ENCODE results near the gene ANKIB1.
"Not testable (repeated sequence)": the region's sequence is repeated elsewhere in the genome, so short reads cannot be mapped to it uniquely, and the experiment has no call there.

The ANKIB1 gene

DNA sequence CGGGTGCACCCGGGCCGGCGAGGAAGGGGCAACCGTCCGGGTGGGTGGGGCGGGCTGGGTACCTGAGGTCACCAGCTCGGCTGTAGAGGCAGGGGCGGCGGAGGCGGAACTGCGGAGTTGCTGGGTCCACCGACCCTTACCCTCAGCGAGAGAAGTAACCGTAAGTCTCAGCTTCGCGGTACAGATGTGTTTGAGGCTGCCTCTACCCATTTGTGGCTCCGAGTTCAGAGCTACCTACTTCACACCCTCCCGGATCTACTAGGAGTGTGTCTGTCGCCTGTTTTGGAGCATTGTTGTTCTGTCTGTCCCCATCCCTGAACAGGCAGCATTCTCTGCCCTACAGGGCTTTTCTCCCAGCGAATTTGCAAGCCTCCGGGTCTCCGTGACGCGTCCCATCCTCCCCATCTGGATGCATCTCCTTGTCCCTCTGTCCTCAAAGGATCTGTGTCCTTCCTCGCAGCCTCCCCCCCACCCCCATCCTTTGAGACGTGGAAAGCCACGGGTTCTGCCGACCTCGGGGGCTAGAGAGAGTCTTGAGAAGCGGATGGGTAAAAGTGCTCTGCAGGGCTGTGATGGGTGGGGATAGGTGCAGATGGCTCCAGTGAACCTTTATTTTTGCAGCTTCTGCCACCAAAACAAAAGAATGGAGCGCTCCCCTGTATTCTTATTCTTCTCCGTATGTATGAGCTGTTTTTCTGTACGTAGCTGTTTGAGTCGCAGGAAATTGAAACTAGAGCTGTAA is 757 bp downstream of the ANKIB1 start:
- Histone ChIP-seq H3K4me1 (ENCODE audit: insufficient read depth, low read length) (peaks cover 23% of the 10 kb centered on the region), H3K4me3 (ENCODE audit: low read length) (peak overlapping the region; percentile 87), H3K27ac (ENCODE audit: low read depth, low read length) (peak overlapping the region; percentile 93; the same call in 1 of the 2 replicates), H3K27me3 (ENCODE audit: insufficient read depth, low read length) (no peaks in the 10 kb centered on the region), H3K36me3 (ENCODE audit: insufficient read depth, low read length) (peaks cover 10% of the 10 kb centered on the region), H3K9ac (ENCODE audit: low read depth, low read length) (peak overlapping the region; percentile 91), H3K9me3 (ENCODE audit: insufficient read depth, low read depth, low read length) (no peaks in the 10 kb centered on the region)
- 1% methylated on average over 35 of the region's 35 CpGs for WGBS

DNA sequence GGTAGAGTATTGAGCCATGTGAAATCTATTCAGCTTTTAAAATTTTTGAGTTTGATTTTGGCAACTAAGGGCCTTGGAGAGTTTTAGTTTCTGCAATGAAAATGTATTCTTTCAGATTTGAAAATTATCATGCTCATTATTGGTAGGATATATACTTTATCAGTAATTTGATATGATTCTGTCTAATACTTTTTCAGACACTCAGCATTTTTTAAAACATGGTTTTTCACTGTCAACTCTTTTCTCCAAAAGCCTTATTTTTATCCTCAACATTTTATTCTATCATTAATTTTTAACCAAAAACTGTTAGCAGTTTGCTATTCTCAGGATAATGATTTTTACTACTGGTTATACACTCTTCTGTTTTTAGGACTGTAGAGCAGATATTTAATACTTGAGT is 4.8 kb downstream of the ANKIB1 start:
- H3K27ac ChIP-seq (ENCODE audit: low read depth, low read length) = no peak overlapping the region
- no peak overlapping the region for H3K9ac ChIP-seq (ENCODE audit: low read depth, low read length)
- no peaks in the 10 kb centered on the region for H3K36me3 ChIP-seq (ENCODE audit: insufficient read depth, low read length)
- peaks cover 4% of the 10 kb centered on the region; the same call in 1 of the 2 replicates for H3K9me3 ChIP-seq (ENCODE audit: insufficient read depth, low read depth, low read length)
- H3K27me3 ChIP-seq (ENCODE audit: insufficient read depth, low read length) = no peaks in the 10 kb centered on the region
- H3K4me3 ChIP-seq (ENCODE audit: low read length) = no peak overlapping the region
- peaks cover 13% of the 10 kb centered on the region; the same call in 1 of the 2 replicates for H3K4me1 ChIP-seq (ENCODE audit: insufficient read depth, low read length)

DNA sequence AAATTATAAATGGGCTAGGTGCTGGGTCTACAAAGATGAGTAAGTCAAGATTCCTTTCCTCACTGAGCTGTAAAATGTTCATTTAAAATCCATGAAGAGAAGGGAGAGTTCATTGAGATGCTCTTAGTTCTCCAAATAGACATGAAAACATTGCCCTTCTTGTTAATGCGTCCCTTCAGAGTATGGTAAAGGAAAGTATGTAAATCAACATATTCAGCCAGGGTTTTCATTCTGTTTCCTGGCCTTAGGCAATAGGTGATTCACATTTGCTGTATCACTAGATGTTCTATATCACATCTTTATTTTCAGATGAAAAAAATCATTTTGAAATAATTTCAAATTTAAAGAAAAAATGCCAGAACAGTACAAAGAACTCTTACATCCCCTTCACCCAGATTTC is 5.4 kb downstream of the ANKIB1 start:
- Histone ChIP-seq H3K4me1 (ENCODE audit: insufficient read depth, low read length) (peaks cover 13% of the 10 kb centered on the region; the same call in 1 of the 2 replicates), H3K27ac (ENCODE audit: low read depth, low read length) (no peak overlapping the region), H3K9me3 (ENCODE audit: insufficient read depth, low read depth, low read length) (peaks cover 4% of the 10 kb centered on the region; the same call in 1 of the 2 replicates), H3K27me3 (ENCODE audit: insufficient read depth, low read length) (no peaks in the 10 kb centered on the region), H3K9ac (ENCODE audit: low read depth, low read length) (no peak overlapping the region), H3K36me3 (ENCODE audit: insufficient read depth, low read length) (no peaks in the 10 kb centered on the region), H3K4me3 (ENCODE audit: low read length) (no peak overlapping the region)
- 100% methylated on average over 1 of the region's 1 CpG for WGBS

GRCh38 chr7:92253251-92253650 is 7.5 kb downstream of the ANKIB1 start:
- 87% methylated on average over 1 of the region's 1 CpG for WGBS
- H3K9ac ChIP-seq (ENCODE audit: low read depth, low read length) = no peak overlapping the region
- H3K27me3 ChIP-seq (ENCODE audit: insufficient read depth, low read length) = no peaks in the 10 kb centered on the region
- H3K36me3 ChIP-seq (ENCODE audit: insufficient read depth, low read length) = no peaks in the 10 kb centered on the region
- no peak overlapping the region for H3K4me3 ChIP-seq (ENCODE audit: low read length)
- H3K4me1 ChIP-seq (ENCODE audit: insufficient read depth, low read length) = no peaks in the 10 kb centered on the region
- H3K9me3 ChIP-seq (ENCODE audit: insufficient read depth, low read depth, low read length) = peaks cover 4% of the 10 kb centered on the region; the same call in 1 of the 2 replicates
- no peak overlapping the region for H3K27ac ChIP-seq (ENCODE audit: low read depth, low read length)

GRCh38 chr7:92254800-92255199 is 9.0 kb downstream of the ANKIB1 start:
- H3K27me3 ChIP-seq (ENCODE audit: insufficient read depth, low read length); H3K4me3 ChIP-seq (ENCODE audit: low read length); H3K4me1 ChIP-seq (ENCODE audit: insufficient read depth, low read length); H3K9ac ChIP-seq (ENCODE audit: low read depth, low read length); H3K27ac ChIP-seq (ENCODE audit: low read depth, low read length); H3K36me3 ChIP-seq (ENCODE audit: insufficient read depth, low read length); H3K9me3 ChIP-seq (ENCODE audit: insufficient read depth, low read depth, low read length): not testable (repeated sequence)
- WGBS = 90% methylated on average over 1 of the region's 1 CpG

DNA sequence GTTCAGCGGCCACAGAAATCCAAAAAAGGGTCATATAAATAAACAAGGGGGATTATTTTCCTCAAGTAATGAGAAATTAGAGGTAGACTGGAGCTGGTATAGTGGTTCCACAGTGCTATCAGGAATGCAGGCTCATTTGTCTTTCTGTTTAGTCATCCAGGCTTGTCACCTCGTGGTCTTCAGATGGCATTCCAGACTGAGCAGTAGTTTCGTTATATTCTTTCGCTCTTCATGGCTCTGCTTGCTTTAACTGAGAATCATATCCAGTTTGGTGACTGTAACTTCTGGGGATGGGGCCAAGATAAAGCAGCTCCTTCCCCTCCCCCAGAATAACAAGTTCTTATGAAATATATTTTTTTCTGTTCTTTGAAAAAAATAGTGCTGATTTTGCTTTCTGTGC is 9.5 kb downstream of the ANKIB1 start:
- H3K4me1 ChIP-seq (ENCODE audit: insufficient read depth, low read length) = no peaks in the 10 kb centered on the region
- WGBS = 90% methylated on average over 4 of the region's 4 CpGs
- H3K27ac ChIP-seq (ENCODE audit: low read depth, low read length) = no peak overlapping the region
- no peaks in the 10 kb centered on the region for H3K27me3 ChIP-seq (ENCODE audit: insufficient read depth, low read length)
- peaks cover 4% of the 10 kb centered on the region; the same call in 1 of the 2 replicates for H3K9me3 ChIP-seq (ENCODE audit: insufficient read depth, low read depth, low read length)
- no peak overlapping the region for H3K4me3 ChIP-seq (ENCODE audit: low read length)
- no peaks in the 10 kb centered on the region for H3K36me3 ChIP-seq (ENCODE audit: insufficient read depth, low read length)
- H3K9ac ChIP-seq (ENCODE audit: low read depth, low read length) = no peak overlapping the region

GRCh38 chr7:92259062-92259461 is 13.3 kb downstream of the ANKIB1 start:
- Histone ChIP-seq H3K9me3 (ENCODE audit: insufficient read depth, low read depth, low read length) (peaks cover 4% of the 10 kb centered on the region; the same call in 1 of the 2 replicates), H3K4me1 (ENCODE audit: insufficient read depth, low read length) (no peaks in the 10 kb centered on the region), H3K9ac (ENCODE audit: low read depth, low read length) (no peak overlapping the region), H3K4me3 (ENCODE audit: low read length) (no peak overlapping the region), H3K27me3 (ENCODE audit: insufficient read depth, low read length) (no peaks in the 10 kb centered on the region), H3K36me3 (ENCODE audit: insufficient read depth, low read length) (no peaks in the 10 kb centered on the region), H3K27ac (ENCODE audit: low read depth, low read length) (no peak overlapping the region)
- 84% methylated on average over 3 of the region's 4 CpGs for WGBS

DNA sequence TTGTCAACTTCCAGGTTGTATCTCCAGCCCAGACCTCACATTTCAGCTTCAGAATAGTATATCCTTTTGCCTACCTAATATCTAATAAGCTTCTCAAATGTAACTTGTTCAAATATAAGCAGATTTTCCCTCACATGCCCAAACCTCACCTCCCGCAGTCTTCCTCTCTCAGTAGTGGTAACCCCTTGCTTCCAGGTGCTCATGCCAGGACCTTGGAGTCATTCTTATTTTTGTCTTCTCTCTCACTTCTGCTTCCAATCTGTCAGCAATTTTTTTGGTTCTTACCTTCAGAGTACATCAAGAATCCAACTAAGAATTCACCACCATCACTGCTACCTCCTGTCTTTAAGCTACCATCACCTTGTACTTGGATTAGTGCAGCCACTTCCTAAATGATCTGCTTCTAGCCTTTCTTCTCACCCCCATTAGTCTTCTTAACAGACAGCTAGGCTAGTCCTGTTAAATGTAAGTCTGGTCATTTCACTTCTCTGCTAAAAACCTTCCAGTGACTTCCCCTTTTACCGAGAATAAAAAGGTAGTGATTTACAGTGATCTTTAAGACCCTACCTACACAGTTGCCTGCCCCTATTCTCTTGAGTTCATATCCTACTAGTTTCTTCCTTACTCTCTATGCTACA is 14.0 kb downstream of the ANKIB1 start:
- Histone ChIP-seq H3K4me1 (ENCODE audit: insufficient read depth, low read length) (no peaks in the 10 kb centered on the region), H3K36me3 (ENCODE audit: insufficient read depth, low read length) (no peaks in the 10 kb centered on the region), H3K27me3 (ENCODE audit: insufficient read depth, low read length) (no peaks in the 10 kb centered on the region), H3K9ac (ENCODE audit: low read depth, low read length) (no peak overlapping the region), H3K9me3 (ENCODE audit: insufficient read depth, low read depth, low read length) (no peaks in the 10 kb centered on the region), H3K27ac (ENCODE audit: low read depth, low read length) (no peak overlapping the region), H3K4me3 (ENCODE audit: low read length) (no peak overlapping the region)
- WGBS = 99% methylated on average over 2 of the region's 2 CpGs

DNA sequence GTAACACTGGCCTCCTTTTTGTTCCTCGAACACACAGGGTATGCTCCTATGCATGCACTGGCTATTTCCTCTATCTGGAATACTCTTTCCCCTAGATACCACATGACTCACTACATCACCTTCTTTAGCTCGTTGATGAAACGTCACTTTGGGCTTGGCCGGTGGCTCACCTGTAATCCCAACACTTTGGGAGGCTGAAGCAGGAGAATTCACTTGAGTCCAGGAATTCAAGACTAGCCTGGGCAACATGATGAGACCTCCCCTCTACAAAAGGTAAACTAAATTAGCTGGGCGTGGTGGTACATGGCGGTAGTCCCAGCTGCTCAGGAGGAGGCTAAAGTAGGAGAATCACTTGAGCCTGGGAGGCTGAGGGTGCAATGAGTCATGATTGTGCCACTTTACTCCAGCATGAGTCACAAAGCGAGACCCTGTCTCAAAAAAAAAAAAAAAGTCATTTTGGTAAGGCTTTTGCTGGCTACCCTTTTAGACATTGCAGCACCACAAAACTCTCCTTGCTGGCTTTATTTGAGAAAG is 14.5 kb downstream of the ANKIB1 start:
- no peaks in the 10 kb centered on the region for H3K27me3 ChIP-seq (ENCODE audit: insufficient read depth, low read length)
- H3K4me1 ChIP-seq (ENCODE audit: insufficient read depth, low read length) = no peaks in the 10 kb centered on the region
- no peak overlapping the region for H3K27ac ChIP-seq (ENCODE audit: low read depth, low read length)
- no peak overlapping the region for H3K4me3 ChIP-seq (ENCODE audit: low read length)
- 84% methylated on average over 7 of the region's 7 CpGs for WGBS
- H3K9ac ChIP-seq (ENCODE audit: low read depth, low read length) = no peak overlapping the region
- no peaks in the 10 kb centered on the region for H3K9me3 ChIP-seq (ENCODE audit: insufficient read depth, low read depth, low read length)
- no peaks in the 10 kb centered on the region for H3K36me3 ChIP-seq (ENCODE audit: insufficient read depth, low read length)

- H3K27me3 ChIP-seq (ENCODE audit: insufficient read depth, low read length) = no peaks in the 10 kb centered on the region
- 88% methylated on average over 5 of the region's 5 CpGs for WGBS
- H3K4me3 ChIP-seq (ENCODE audit: low read length) = no peak overlapping the region
These were observed 20.9 kb downstream of the ANKIB1 start for GRCh38 chr7:92266415-92267241.

GRCh38 chr7:92268921-92269320 is 23.1 kb downstream of the ANKIB1 start:
- H3K4me1 ChIP-seq (ENCODE audit: insufficient read depth, low read length) = 0 out of 2 replicates have a peak, but pooled peaks cover 18% of the 10 kb centered on the region
- H3K9me3 ChIP-seq (ENCODE audit: insufficient read depth, low read depth, low read length) = no peaks in the 10 kb centered on the region
- H3K27ac ChIP-seq (ENCODE audit: low read depth, low read length) = no peak overlapping the region
- no peaks in the 10 kb centered on the region for H3K27me3 ChIP-seq (ENCODE audit: insufficient read depth, low read length)
- WGBS = no CpG with 5 or more reads among the region's 1 CpG
- no peak overlapping the region for H3K4me3 ChIP-seq (ENCODE audit: low read length)
- H3K36me3 ChIP-seq (ENCODE audit: insufficient read depth, low read length) = no peaks in the 10 kb centered on the region
- H3K9ac ChIP-seq (ENCODE audit: low read depth, low read length) = no peak overlapping the region

More at GRCh38 chr7:92266415-92267241, 20.9 kb downstream of the ANKIB1 start:
- Histone ChIP-seq H3K4me1 (ENCODE audit: insufficient read depth, low read length) (0 out of 2 replicates have a peak, but pooled peaks cover 18% of the 10 kb centered on the region), H3K27ac (ENCODE audit: low read depth, low read length) (no peak overlapping the region), H3K9ac (ENCODE audit: low read depth, low read length) (no peak overlapping the region), H3K36me3 (ENCODE audit: insufficient read depth, low read length) (no peaks in the 10 kb centered on the region), H3K9me3 (ENCODE audit: insufficient read depth, low read depth, low read length) (no peaks in the 10 kb centered on the region)
